Occipital lobe (tissue), 2 donors: ENCODE results near the gene UTP11. TPM values are rescaled to one million over a fixed set of nuclear protein-coding genes. Genes with fewer than 3 reads are reported as not detected.

Experiments used
- DNase-seq: peaks from one replicate; lab custom pipeline; 2025; lab: John Stamatoyannopoulos, UW
- total RNA-seq: library from RNA; depleted of rRNA; stranded (reverse); fragments of >200 nt; gene quantifications from one replicate; pipeline ENCODE4 v1.2.3, GENCODE V29; 2014

Gene UTP11
- total RNA-seq, 1 donor from 2014 or later: 52.9 TPM

GRCh38 chr1:38003261-38004250 is 9.0 kb upstream of the UTP11 start:
- no peak for DNase-seq

- no peak for DNase-seq
Observed at GRCh38 chr1:38004284-38005108, 8.0 kb upstream of the UTP11 start.

GRCh38 chr1:38005195-38006007 is 7.1 kb upstream of the UTP11 start, which contains the start of gene FHL3:
TSS of gene FHL3 (minus strand) at chr1:38005514. CDS start at chr1:37999412, 6,102 bp downstream.
- DNase-seq: no peak

- no peak for DNase-seq
Observed at GRCh38 chr1:38006008-38006828, 6.3 kb upstream of the UTP11 start.

- DNase-seq: no peak
Observed at GRCh38 chr1:38009088-38009840, 3.3 kb upstream of the UTP11 start.

- DNase-seq: no peak
Observed at GRCh38 chr1:38009841-38010180, 2.7 kb upstream of the UTP11 start.

- no peak for DNase-seq
Observed at GRCh38 chr1:38013227-38013622, 691 bp downstream of the UTP11 start.

- no peak for DNase-seq
Observed at GRCh38 chr1:38014171-38014570, 1.6 kb downstream of the UTP11 start.

- DNase-seq: no peak
Observed at GRCh38 chr1:38014724-38015424, 2.3 kb downstream of the UTP11 start.

GRCh38 chr1:38015978-38016725 is 3.6 kb downstream of the UTP11 start:
- no peak for DNase-seq

- no peak for DNase-seq
Observed at GRCh38 chr1:38018864-38019343, 6.4 kb downstream of the UTP11 start.

- DNase-seq: no peak
Observed at GRCh38 chr1:38020396-38020795, 7.9 kb downstream of the UTP11 start.

GRCh38 chr1:38021969-38022368 is 9.4 kb downstream of the UTP11 start:
- DNase-seq: no peak

GRCh38 chr1:38022810-38023209 is 10.3 kb downstream of the UTP11 start:
- DNase-seq: no peak

GRCh38 chr1:38025233-38025632 is 12.7 kb downstream of the UTP11 start:
- DNase-seq: no peak

- no peak for DNase-seq
Observed at GRCh38 chr1:38025664-38026063, 13.1 kb downstream of the UTP11 start.

- peak; percentile 25 for DNase-seq
Observed at GRCh38 chr1:38026592-38027200, 14.2 kb downstream of the UTP11 start.
